Occipital lobe (tissue), 2 donors: ENCODE data around the gene NPAS3. TPM values are rescaled to one million over a fixed set of nuclear protein-coding genes. Genes with fewer than 3 reads are reported as not detected.

ENCODE experiments used
- DNase-seq: peaks from one replicate; lab custom pipeline; 2025; lab: John Stamatoyannopoulos, UW
- total RNA-seq: library from RNA; depleted of rRNA; stranded (reverse); fragments of >200 nt; gene quantifications from one replicate; pipeline ENCODE4 v1.2.3, GENCODE V29; 2014

NPAS3 gene
- total RNA-seq, 1 donor from 2014 or later, result 44.6 TPM

DNA sequence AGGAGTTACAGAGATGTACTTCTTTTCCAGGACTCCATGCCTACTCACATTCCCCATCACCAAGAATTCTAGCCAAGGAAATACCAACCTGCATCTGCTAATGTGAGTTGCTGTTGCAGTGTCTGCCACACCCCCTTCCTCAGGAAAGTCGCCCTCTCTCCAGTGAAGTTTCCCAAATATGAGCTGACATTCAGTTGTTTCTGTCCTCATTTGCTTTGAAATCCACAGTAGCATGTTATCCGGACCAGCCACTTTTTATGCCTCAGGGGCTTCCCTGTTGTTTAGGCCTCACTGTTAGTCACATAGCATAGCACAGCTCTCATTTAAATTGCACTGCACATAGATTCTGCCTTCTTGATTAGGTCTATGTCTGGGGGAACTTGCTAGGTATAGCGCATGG, 799.8 kb downstream of the NPAS3 start:
- no peak for DNase-seq

GRCh38 chr14:33740531-33740930, 801.9 kb downstream of the NPAS3 start:
- no peak for DNase-seq

DNA sequence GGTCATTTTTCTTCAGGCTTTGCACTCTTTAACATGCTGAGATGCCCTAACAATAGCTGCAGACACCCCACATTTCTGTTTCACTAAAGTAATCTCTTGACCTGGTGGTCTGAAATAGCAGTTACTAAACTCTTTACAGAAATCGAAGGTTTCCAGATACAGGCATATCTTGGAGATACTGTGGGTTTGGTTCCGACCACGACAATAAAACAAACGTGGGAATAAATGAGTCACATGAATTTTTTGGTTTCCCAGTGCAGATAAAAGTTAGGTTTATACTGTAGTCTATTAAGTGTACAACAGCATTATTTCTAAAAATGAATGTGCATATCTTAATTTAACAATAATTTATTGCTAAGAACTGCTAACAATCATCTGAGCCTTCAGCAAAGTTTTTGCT, 803.5 kb downstream of the NPAS3 start:
- DNase-seq, result no peak

DNA sequence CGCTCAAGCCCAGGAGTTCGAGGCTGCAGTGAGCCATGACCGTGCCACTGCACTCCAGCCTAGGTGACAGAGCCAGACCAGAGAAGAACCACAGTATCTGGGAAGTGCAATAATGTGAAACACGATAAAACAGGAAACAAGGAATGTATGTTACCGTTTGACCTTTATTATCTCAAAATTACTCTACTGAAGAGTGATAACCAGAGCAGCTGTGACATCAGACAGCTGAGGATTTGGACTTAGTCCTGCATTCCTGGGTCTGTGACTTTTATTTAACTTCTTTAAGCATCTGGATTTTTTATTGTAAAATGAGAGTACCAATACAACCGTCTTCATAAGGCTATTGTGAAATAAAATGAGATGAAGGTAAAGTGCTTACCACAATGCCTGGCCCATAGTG, 806.5 kb downstream of the NPAS3 start:
- no peak for DNase-seq

DNA sequence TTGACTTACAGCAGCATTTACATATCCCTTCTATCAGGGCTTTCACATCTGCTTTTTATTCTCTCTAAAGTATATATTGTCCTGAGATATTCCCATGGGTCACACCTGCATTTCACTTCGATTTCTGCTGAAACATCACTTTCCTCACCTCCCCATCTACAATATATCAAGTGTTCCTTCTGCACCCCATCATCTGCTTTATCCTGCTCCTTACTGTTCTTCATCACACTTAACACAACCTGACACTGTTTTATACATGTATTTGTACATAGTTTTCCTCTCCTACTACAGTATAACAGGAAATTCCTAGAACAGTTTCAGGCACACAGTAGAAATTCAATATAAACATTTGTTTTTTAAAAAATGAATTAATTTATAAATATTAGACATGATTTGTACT, 809.1 kb downstream of the NPAS3 start:
- no peak for DNase-seq

DNA sequence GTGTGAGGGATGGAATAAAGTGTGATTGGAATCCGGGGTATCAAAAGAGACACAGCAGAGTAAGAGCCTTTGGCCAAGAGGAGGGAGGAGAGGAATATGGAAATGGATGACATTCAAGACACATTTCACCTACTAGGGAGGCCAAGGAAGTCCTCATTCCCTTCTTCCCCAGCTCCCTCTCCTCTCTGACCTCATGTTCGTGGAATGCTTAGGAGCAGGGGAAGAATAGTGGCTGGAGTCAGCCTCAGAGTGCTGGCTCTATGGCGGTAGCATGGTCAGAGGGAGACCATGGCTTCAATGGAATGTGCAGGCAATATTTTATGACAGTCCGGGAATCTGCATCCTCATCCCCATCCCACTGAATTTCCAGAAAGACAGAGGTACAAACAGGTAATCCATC, 815.6 kb downstream of the NPAS3 start:
- DNase-seq, result no peak

DNA sequence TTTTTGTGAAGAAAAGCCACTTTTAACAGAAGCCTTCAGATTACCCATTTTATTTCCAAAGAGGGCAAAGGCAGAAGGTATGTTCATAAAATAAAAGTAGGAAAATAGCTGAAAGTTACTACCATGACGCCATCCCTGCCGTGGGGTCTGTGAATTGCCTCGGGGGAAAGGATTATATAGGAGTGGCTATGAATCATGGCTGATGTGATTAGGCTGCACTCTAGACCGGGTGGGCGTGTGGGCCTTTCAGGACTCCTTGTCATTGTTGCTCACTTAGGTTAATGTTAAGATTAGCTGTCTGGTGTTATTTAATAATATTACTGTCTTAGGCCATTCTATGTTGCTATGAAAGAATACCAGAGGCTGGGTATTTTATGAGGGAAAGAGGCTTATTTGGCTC, 816.7 kb downstream of the NPAS3 start:
- no peak for DNase-seq

GRCh38 chr14:33756833-33757232, 818.2 kb downstream of the NPAS3 start:
- no peak for DNase-seq

GRCh38 chr14:33758547-33758946, 819.9 kb downstream of the NPAS3 start:
- DNase-seq, result no peak

- DNase-seq, result no peak
These were observed 823.6 kb downstream of the NPAS3 start for GRCh38 chr14:33762161-33762851.

- no peak for DNase-seq
These were observed 826.4 kb downstream of the NPAS3 start for GRCh38 chr14:33764876-33765650.

DNA sequence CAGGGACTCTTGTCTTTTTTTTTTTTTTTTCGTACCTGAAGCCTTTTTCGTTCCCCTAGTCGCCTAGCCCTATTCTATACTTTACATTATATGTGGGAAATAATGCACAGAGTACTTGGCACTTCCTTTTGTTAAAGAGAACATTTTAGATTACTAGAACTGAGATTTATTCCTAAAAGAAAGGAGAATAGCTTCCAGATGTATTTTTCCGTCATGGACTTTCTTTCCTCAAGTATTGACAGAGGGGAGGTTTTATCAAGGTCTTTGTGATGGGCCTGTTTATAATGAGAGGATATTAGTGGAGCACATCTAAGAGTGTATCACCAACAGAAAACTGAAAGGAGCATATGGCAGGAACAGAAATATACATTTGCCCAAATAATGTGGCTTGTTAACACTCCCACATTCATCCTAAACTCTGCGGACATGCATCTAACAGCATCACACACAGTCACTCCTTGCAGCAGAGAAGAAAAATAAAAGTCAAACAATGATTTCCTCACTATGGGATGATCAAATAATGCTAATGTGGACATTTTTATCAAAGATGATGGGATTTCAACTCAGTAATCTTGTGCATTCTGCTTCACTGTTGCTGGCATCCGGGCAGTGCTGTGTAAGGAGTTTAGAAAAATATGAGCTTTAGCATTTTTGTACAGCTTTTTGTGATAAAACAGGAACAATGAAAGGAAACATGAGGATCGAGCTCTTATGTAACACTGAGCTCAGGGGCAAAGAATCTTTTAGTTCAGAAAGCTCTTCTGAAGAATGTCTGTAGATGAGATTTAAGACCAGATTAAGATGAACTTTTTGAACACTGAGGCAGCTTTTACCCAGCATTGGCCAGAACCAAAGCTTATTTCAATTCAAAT, 829.1 kb downstream of the NPAS3 start:
- DNase-seq, result no peak

GRCh38 chr14:33768458-33768830, 829.8 kb downstream of the NPAS3 start:
- no peak for DNase-seq

DNA sequence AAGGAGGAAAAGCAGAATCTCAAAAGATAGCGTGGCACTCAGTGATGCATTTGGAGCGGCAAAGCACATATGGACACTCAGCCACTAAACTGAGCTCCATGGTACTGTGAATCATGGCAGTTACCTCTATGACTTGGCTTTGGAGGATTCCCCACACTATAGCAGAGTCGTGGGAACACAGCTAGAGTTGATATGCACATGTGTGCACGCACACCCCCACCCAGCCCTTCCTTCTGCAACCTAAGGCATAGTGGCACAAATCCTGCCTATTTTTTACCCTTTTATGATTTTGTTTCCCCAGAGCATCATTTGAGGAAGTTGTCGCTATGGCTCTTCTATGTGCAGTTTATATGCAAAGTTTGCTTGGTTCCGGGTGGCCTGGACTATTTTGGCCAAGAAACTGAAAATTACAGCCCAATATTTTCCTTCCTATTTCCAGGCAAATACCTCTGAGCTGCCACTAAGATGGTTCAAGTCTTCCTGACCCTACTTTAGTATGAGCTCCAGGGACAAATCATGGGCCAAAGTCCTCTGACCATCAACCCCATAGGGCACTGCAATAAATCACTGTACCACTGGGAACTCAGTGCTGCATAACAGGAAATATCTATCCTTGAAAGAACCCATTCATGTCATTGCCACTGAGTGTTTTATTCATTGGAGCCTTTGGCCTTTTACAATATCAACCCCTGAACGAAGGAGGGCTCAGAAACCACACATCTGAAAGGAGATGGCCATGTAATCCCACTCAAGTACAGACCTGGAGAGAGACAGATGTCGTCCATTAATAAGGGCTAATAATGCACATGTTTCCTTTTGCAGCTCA, 834.7 kb downstream of the NPAS3 start:
- DNase-seq, result no peak

GRCh38 chr14:33774161-33774560, 835.5 kb downstream of the NPAS3 start:
- no peak for DNase-seq

- no peak for DNase-seq
These were observed 836.2 kb downstream of the NPAS3 start for GRCh38 chr14:33774723-33775470.

DNA sequence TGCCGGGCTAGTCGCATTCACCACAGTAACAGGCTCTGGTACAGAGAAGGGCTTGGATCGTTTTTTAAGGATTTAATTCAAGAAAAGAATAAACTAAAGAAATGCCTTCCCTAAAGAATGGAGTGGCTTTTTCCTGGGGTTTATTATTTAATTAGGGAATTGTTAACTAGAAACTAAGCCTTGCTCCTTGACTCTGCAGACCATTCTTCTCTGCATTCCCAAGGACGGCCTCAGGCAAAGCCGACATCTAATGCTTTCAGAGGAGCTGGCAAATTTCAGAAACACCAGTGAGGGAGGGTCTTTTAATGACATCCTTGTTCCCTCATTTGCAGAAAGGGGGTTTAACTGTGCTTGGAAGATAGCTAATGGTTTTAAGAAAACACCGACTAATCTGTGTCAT, 838.2 kb downstream of the NPAS3 start:
- no peak for DNase-seq

DNA sequence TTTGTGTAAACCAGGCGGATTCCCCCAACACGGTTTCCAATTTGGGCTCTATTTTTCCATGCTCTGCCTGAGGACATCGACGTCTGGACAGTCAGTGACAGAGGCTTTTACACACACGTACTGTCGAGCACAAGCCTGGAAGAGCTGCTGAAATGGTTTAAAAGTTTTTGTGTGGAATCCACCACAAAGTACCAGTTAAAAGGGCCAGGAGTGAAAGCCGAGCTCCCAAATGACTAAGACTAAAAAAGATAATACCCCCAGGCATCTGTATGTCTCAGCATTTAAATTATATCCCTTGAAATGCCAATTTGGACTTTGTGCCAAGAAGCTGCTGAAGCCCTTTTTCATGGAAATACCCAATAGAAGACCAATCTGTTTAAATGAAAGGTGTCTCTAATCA, 839.0 kb downstream of the NPAS3 start:
- no peak for DNase-seq

GRCh38 chr14:33780035-33780434, 841.4 kb downstream of the NPAS3 start:
- no peak for DNase-seq

DNA sequence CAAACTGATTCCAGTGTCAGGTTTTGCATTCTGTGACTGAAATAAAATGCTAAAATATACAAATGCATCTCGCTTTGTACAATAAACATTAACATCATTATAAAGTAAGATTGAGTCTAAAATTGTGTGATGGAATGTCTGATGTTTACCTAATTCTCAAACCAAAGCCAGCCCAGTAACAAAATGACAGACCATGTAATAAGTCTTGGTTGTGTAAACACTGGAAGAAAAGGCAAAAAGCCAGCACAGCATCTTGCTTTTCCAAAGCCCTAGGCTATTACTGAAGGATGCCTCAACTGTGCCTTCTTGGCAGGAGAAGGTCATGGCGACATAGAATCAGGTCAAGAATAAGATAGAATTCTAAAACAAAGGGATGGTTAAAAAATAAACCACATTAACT, 842.6 kb downstream of the NPAS3 start:
- DNase-seq, result no peak

DNA sequence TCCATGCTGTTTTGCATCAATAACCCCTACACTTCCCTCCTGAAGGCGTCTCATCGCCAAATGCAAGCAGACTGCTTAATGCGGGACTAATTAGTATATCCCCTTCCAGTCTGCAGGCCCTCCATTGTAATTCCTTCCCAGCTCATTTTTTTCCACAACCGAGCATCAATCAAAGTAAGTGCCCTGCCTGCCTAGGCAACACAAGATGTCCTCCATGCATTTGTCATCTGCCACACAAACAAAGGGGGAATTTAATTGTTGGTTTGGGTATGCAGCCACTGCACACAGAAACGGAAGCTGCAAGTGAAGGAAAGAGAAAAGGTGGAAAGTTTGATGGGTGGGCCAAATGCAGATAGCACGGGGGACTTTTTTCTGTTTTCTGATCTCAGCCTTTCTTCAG, 844.2 kb downstream of the NPAS3 start:
- no peak for DNase-seq
